H1 (cell line): ENCODE measurements around the gene DPH6. TPM values are rescaled to one million over a fixed set of nuclear protein-coding genes. Genes with fewer than 3 reads are reported as not detected.

Experiments used
- CTCF ChIA-PET: fragments of 300-600 bp; sonication (Branson Sonifier 250); formaldehyde crosslinking; loops from one replicate; lab custom pipeline; 2021; ENCODE audit not compliant: partially characterized antibody; lab: Charles Lee
- POLR2A ChIA-PET: fragments of 300-600 bp; sonication (Branson Sonifier 250); formaldehyde crosslinking; loops from one replicate; lab custom pipeline; 2021; ENCODE audit warnings: inconsistent platforms; ENCODE audit not compliant: partially characterized antibody; lab: Charles Lee
- DNase-seq, 2 experiments: peaks; one replicate each; pipeline versions ENCODE4 v3.0.0 to v3.0.0-alpha.2; 2010 to 2022; ENCODE audit warnings: low spot score in 2 of 2, low read depth in 1 of 2, mixed read lengths in 1 of 2
- FAIRE-seq: peaks from 2 replicates; lab custom pipeline; 2011; peaks lifted over from hg19 to GRCh38; lab: Jason Lieb, UNC
- H2AFZ ChIP-seq: 2 replicates; pipeline ENCODE4 v1.8.1; 2012; ENCODE audit warnings: low read length, inconsistent platforms
- H2AK5ac ChIP-seq: 2 replicates; pipeline ENCODE4 v1.6.1; 2013; ENCODE audit warnings: low read depth, low read length
- H2BK120ac ChIP-seq: replicated peaks from 2 replicates; pipeline ENCODE3; 2013; ENCODE audit warnings: low read depth, low read length, inconsistent platforms
- H2BK12ac ChIP-seq: 2 replicates; pipeline ENCODE4 v1.6.1; 2013; ENCODE audit warnings: low read depth, low read length
- H2BK15ac ChIP-seq: 2 replicates; pipeline ENCODE4 v1.6.1; 2013; ENCODE audit warnings: low read length
- H2BK20ac ChIP-seq: 2 replicates; pipeline ENCODE4 v1.6.1; 2013; ENCODE audit warnings: low read length
- H2BK5ac ChIP-seq: 2 replicates; pipeline ENCODE4 v1.6.1; 2013; ENCODE audit warnings: low read depth, low read length
- H3K14ac ChIP-seq: 2 replicates; pipeline ENCODE4 v1.6.1; 2013; ENCODE audit warnings: inconsistent platforms; ENCODE audit not compliant: insufficient read length
- H3K18ac ChIP-seq: 2 replicates; pipeline ENCODE4 v1.6.1; 2013; ENCODE audit warnings: low read length; ENCODE audit errors: extremely low read depth
- H3K23ac ChIP-seq: 2 replicates; pipeline ENCODE4 v1.6.1; 2013; ENCODE audit warnings: inconsistent platforms; ENCODE audit not compliant: insufficient read length
- H3K23me2 ChIP-seq: 2 replicates; pipeline ENCODE4 v1.6.1; 2013; ENCODE audit warnings: low read depth, low read length
- H3K27ac ChIP-seq: 2 replicates; pipeline ENCODE4 v1.6.1; 2011; ENCODE audit warnings: low read depth, low read length, inconsistent platforms
- H3K27me3 ChIP-seq, 4 experiments: replicated peaks in 1 of 4; 1 replicate in 1 of 4; 2 replicates in 3 of 4; pipeline versions ENCODE4 v1.6.1 to v1.8.1; 2011 to 2013; ENCODE audit warnings: low read length in 3 of 4, mild to moderate bottlenecking in 3 of 4, inconsistent platforms in 2 of 4, mixed read lengths in 2 of 4, moderate library complexity in 1 of 4; ENCODE audit not compliant: control insufficient read depth in 3 of 4, insufficient read depth in 3 of 4; ENCODE audit errors: extremely low read depth in 1 of 4
- H3K36me3 ChIP-seq, 4 experiments: 2 replicates each; pipeline versions ENCODE4 v1.6.1 to v1.8.1; 2011 to 2013; ENCODE audit warnings: mild to moderate bottlenecking in 4 of 4, low read length in 3 of 4, moderate library complexity in 2 of 4, control low read depth in 1 of 4, inconsistent platforms in 1 of 4; ENCODE audit not compliant: insufficient read depth in 4 of 4, control insufficient read depth in 2 of 4
- H3K4ac ChIP-seq: replicated peaks from 2 replicates; pipeline ENCODE3; 2013; ENCODE audit warnings: low read length, low read depth, mixed read lengths, inconsistent platforms; ENCODE audit not compliant: insufficient read length
- H3K4me1 ChIP-seq, 4 experiments: replicated peaks in 1 of 4; 1 replicate in 1 of 4; 2 replicates in 3 of 4; pipeline versions ENCODE4 v1.6.1 to v1.8.1; 2011 to 2013; ENCODE audit warnings: low read length in 3 of 4, inconsistent platforms in 2 of 4, mixed read lengths in 1 of 4; ENCODE audit not compliant: insufficient read depth in 4 of 4, control insufficient read depth in 3 of 4
- H3K4me2 ChIP-seq, 2 experiments: 2 replicates each; pipeline versions ENCODE4 v1.6.1 to v1.8.1; 2011 to 2013; ENCODE audit warnings: low read depth in 2 of 2, low read length in 2 of 2, control low read depth in 1 of 2, inconsistent platforms in 1 of 2, mild to moderate bottlenecking in 1 of 2; ENCODE audit not compliant: insufficient read depth in 1 of 2
- H3K4me3 ChIP-seq, 4 experiments: fragments of 200-600, 300-600 bp in 1 of 4; sonication (generic), shearing (Covaris generic), sonication (Bioruptor Twin) in 1 of 4; 2 replicates each; pipeline versions ENCODE4 v1.5.1 to v1.8.1; 2011 to 2016; ENCODE audit warnings: low read length in 4 of 4, low read depth in 3 of 4, control low read depth in 2 of 4, inconsistent platforms in 2 of 4, mild to moderate bottlenecking in 2 of 4, mixed read lengths in 1 of 4, moderate library complexity in 1 of 4; ENCODE audit not compliant: insufficient read depth in 2 of 4; ENCODE audit errors: extremely low read depth in 1 of 4
- H3K56ac ChIP-seq: replicated peaks from 2 replicates; pipeline ENCODE3; 2013; ENCODE audit warnings: low read depth, mild to moderate bottlenecking, mixed read lengths, low read length, inconsistent platforms; ENCODE audit not compliant: insufficient read length
- H3K79me1 ChIP-seq: 2 replicates; pipeline ENCODE4 v1.6.1; 2013; ENCODE audit warnings: low read depth, low read length, control low read depth
- H3K79me2 ChIP-seq, 2 experiments: 2 replicates each; pipeline versions ENCODE4 v1.6.1 to v1.8.1; 2012 to 2013; ENCODE audit warnings: low read length in 2 of 2, mild to moderate bottlenecking in 2 of 2, inconsistent platforms in 1 of 2; ENCODE audit not compliant: insufficient read depth in 2 of 2, control insufficient read depth in 1 of 2
- H3K9ac ChIP-seq, 4 experiments: replicated peaks in 1 of 4; 1 replicate in 1 of 4; 2 replicates in 3 of 4; pipeline versions ENCODE4 v1.6.1 to v1.8.1; 2011 to 2013; ENCODE audit warnings: low read depth in 3 of 4, low read length in 3 of 4, control low read depth in 2 of 4, mild to moderate bottlenecking in 2 of 4, moderate library complexity in 2 of 4, inconsistent platforms in 1 of 4; ENCODE audit errors: extremely low read depth in 1 of 4
- H3K9me3 ChIP-seq, 2 experiments: 2 replicates each; pipeline versions ENCODE4 v1.6.1 to v1.8.1; 2012 to 2013; ENCODE audit warnings: mild to moderate bottlenecking in 2 of 2, moderate library complexity in 2 of 2, control low read depth in 1 of 2, inconsistent platforms in 1 of 2, low read depth in 1 of 2, low read length in 1 of 2, mixed read lengths in 1 of 2; ENCODE audit not compliant: insufficient read depth in 2 of 2
- H4K20me1 ChIP-seq, 2 experiments: replicated peaks in 1 of 2; 2 replicates each; pipeline versions ENCODE3 to v1.8.1; 2011 to 2013; ENCODE audit warnings: inconsistent platforms in 2 of 2, low read length in 2 of 2, mild to moderate bottlenecking in 1 of 2; ENCODE audit not compliant: insufficient read depth in 2 of 2, control insufficient read depth in 1 of 2
- H4K5ac ChIP-seq: 2 replicates; pipeline ENCODE4 v1.6.1; 2013; ENCODE audit warnings: low read length, low read depth, mixed read lengths, inconsistent platforms; ENCODE audit not compliant: insufficient read length
- H4K8ac ChIP-seq: 2 replicates; pipeline ENCODE4 v1.8.0; 2013; ENCODE audit warnings: mild to moderate bottlenecking, moderate library complexity, low read length, inconsistent platforms; ENCODE audit not compliant: insufficient read depth; ENCODE audit errors: extremely low read depth
- H4K91ac ChIP-seq: replicated peaks from 2 replicates; pipeline ENCODE3; 2013; ENCODE audit warnings: low read length, mixed read lengths, inconsistent platforms; ENCODE audit not compliant: insufficient read length
- ASH2L ChIP-seq: fragments of 200-600, 300-600 bp; sonication (generic); IDR thresholded peaks from one replicate; pipeline ENCODE4 v1.7.1; 2017; ENCODE audit warnings: low read length
- CBX5 ChIP-seq: fragments of 300-800, 300-1000 bp; sonication (generic); IDR thresholded peaks from 2 replicates; pipeline ENCODE4 v1.7.1; 2016; ENCODE audit warnings: antibody characterized with exemption, low read length, low read depth
- CBX8 ChIP-seq: fragments of 300-800, 300-1000 bp; sonication (generic); IDR thresholded peaks from 2 replicates; pipeline ENCODE4 v1.7.1; 2016; ENCODE audit warnings: low read depth, low read length, borderline replicate concordance
- CEBPB ChIP-seq: IDR thresholded peaks from 2 replicates; pipeline ENCODE4 v1.6.1; 2012; ENCODE audit warnings: low read depth, low read length
- EP300 ChIP-seq, 2 experiments: IDR thresholded peaks; 1 replicate in 1 of 2; 2 replicates in 1 of 2; pipeline ENCODE4 v1.6.1; 2011 to 2012; ENCODE audit warnings: low read depth in 2 of 2, low read length in 2 of 2, mild to moderate bottlenecking in 2 of 2, borderline replicate concordance in 1 of 2, inconsistent platforms in 1 of 2, moderate library complexity in 1 of 2
- EZH2 ChIP-seq: fragments of 200-600 bp; sonication (generic); IDR thresholded peaks from 2 replicates; pipeline ENCODE4 v1.7.1; 2012; ENCODE audit warnings: low read depth, mild to moderate bottlenecking, moderate library complexity, low read length, inconsistent platforms; ENCODE audit not compliant: severe bottlenecking
- HDAC6 ChIP-seq: IDR thresholded peaks from one replicate; pipeline ENCODE4 v1.7.1; 2012; ENCODE audit warnings: low read depth, mild to moderate bottlenecking, inconsistent platforms, low read length, moderate library complexity
- JUND ChIP-seq: IDR thresholded peaks from 2 replicates; pipeline ENCODE4 v1.6.1; 2011; ENCODE audit warnings: mild to moderate bottlenecking, improper control_type of control experiment, low read length
- KDM4A ChIP-seq: IDR thresholded peaks from one replicate; pipeline ENCODE4 v1.7.1; 2012; ENCODE audit warnings: low read depth, mild to moderate bottlenecking, moderate library complexity, low read length, inconsistent platforms; ENCODE audit not compliant: severe bottlenecking
- MAFK ChIP-seq: IDR thresholded peaks from 2 replicates; pipeline ENCODE4 v1.6.1; 2012; ENCODE audit warnings: low read depth, mild to moderate bottlenecking, improper control_type of control experiment, low read length
- MAX ChIP-seq: IDR thresholded peaks from 2 replicates; pipeline ENCODE4 v1.6.1; 2012; ENCODE audit warnings: inconsistent platforms
- POLR2AphosphoS5 ChIP-seq: IDR thresholded peaks from 2 replicates; pipeline ENCODE4 v1.6.1; 2011; ENCODE audit warnings: low read depth, low read length
- RBBP5 ChIP-seq: IDR thresholded peaks from 2 replicates; pipeline ENCODE4 v1.7.1; 2012; ENCODE audit warnings: low read depth, mild to moderate bottlenecking, inconsistent platforms, low read length, moderate library complexity, borderline replicate concordance
- TBP ChIP-seq: IDR thresholded peaks from 2 replicates; pipeline ENCODE4 v1.6.1; 2011; ENCODE audit warnings: low read depth, low read length, improper control_type of control experiment
- TCF12 ChIP-seq: IDR thresholded peaks from 2 replicates; pipeline ENCODE4 v1.6.1; 2011; ENCODE audit warnings: low read depth, mild to moderate bottlenecking, low read length
- ZNF274 ChIP-seq: IDR thresholded peaks from 2 replicates; pipeline ENCODE4 v1.7.0; 2012; ENCODE audit warnings: low read length, borderline replicate concordance; ENCODE audit errors: extremely low read depth
- WGBS, 2 experiments: shearing (Covaris generic) in 1 of 2; methylation state at CpG; one replicate each; pipeline versions ENCODE4 v1.1.6 to v1.1.7; 2013 to 2015; ENCODE audit warnings: low lambda C conversion rate in 2 of 2, mixed read lengths in 2 of 2, inconsistent platforms in 1 of 2, low coverage in 1 of 2, missing lambda C conversion rate in 1 of 2; ENCODE audit not compliant: insufficient replicate concordance in 2 of 2, insufficient coverage in 1 of 2, insufficient read length in 1 of 2; ENCODE audit errors: extremely low coverage in 1 of 2, missing lambda C conversion rate in 1 of 2; 5-methylcytosine and 5-hydroxymethylcytosine counted together
- polyA plus RNA-seq, 7 experiments: library from polyadenylated mRNA; depleted of rRNA in 3 of 7; stranded (reverse) in 5 of 7; unstranded in 2 of 7; fragments of >200 nt in 5 of 7; fragments of 200-250 nt in 2 of 7; gene quantifications; 1 replicate in 5 of 7; 2 replicates in 1 of 7; 4 replicates in 1 of 7; pipeline versions ENCODE4 v1.2.1 to v1.2.3, GENCODE V29; 2011 to 2013; ENCODE audit warnings: missing spikeins in 2 of 7, mixed read lengths in 2 of 7
- total RNA-seq: library from RNA; stranded (reverse); fragmentation: NEBNext Ultra II Directional; extraction: Animal tissue kit (Norgen Biotek cat#: 25700); gene quantifications from 2 replicates; pipeline ENCODE4 v1.2.1, GENCODE V29; 2021

DPH6 gene
- total and polyA plus RNA-seq, 2 of the 8 experiments (the other 6 are each of a cell fraction or from before 2014, with no cell fraction given), result 21.6 to 30.5 TPM

- no peak overlapping the region for H4K5ac ChIP-seq
- no peak for FAIRE-seq
- H2AFZ ChIP-seq, result no peak overlapping the region
- H2BK20ac ChIP-seq, result no peak overlapping the region
- no peak overlapping the region for H3K4me3 ChIP-seq
- ChIA-PET CTCF (no interaction called here), POLR2A (no interaction called here)
- H3K4me1 ChIP-seq, result no peaks in the 10 kb centered on the region
- H3K27me3 ChIP-seq, result no peaks in the 10 kb centered on the region
- H4K20me1 ChIP-seq, result no peaks in the 10 kb centered on the region
- no peak overlapping the region for H2AK5ac ChIP-seq
- H3K56ac ChIP-seq, result no peak overlapping the region
- no peak overlapping the region for H3K4ac ChIP-seq
- H3K4me2 ChIP-seq, result no peak overlapping the region
- no peak overlapping the region for H3K9ac ChIP-seq
- no peak overlapping the region for H3K23ac ChIP-seq
- WGBS, 2 experiments, result 92% methylated on average over 3 of the region's 3 CpGs; no CpG with 5 or more reads in 1 of the 2 experiments
- H3K79me1 ChIP-seq, result no peaks in the 10 kb centered on the region
- no peaks in the 10 kb centered on the region for H3K36me3 ChIP-seq
- no peaks in the 10 kb centered on the region for H3K79me2 ChIP-seq
- H3K18ac ChIP-seq, result no peak overlapping the region
- no peak overlapping the region for H2BK12ac ChIP-seq
- H4K8ac ChIP-seq, result no peak overlapping the region
- H3K14ac ChIP-seq, result no peak overlapping the region
- H2BK5ac ChIP-seq, result no peak overlapping the region
- no peak overlapping the region for H4K91ac ChIP-seq
- H3K23me2 ChIP-seq, result no peaks in the 10 kb centered on the region
- no peaks in the 10 kb centered on the region for H3K9me3 ChIP-seq
- DNase-seq, result no peak
- no peak overlapping the region for H2BK15ac ChIP-seq
- no peak overlapping the region for H2BK120ac ChIP-seq
- H3K27ac ChIP-seq, result no peak overlapping the region
- TF ChIP-seq ASH2L (no peak), EZH2 (no peak), MAFK (no peak), JUND (no peak), TBP (no peak), HDAC6 (no peak), KDM4A (no peak), POLR2AphosphoS5 (no peak), CBX5 (no peak), EP300 (IDR thresholded peaks at IDR 0.05; ENCODE audit: borderline replicate concordance in 1 of 2, low read depth in 2 of 2, low read length in 2 of 2) (no peak), ZNF274 (no peak), CBX8 (no peak), TCF12 (no peak), MAX (no peak), CEBPB (no peak), RBBP5 (no peak)
Observed at GRCh38 chr15:35349916-35350315, 196.0 kb downstream of the DPH6 start.
